ENCODE data around the gene SLC9A7. TPM values are rescaled to one million over a fixed set of nuclear protein-coding genes. Genes with fewer than 3 reads are reported as not detected.
A peak's percentile ranks its signal among the peaks of the same experiment; 100 is the strongest.

SLC9A7 gene
- total RNA-seq: 1 to 10 TPM; 1.4 to 2.2 TPM

GRCh38 chrX:46758956-46759644, at the start of gene SLC9A7:
Gene SLC9A7, minus strand, starts transcription at chrX:46759118. Its CDS starts 89 bp downstream, at chrX:46759029.
- Histone ChIP-seq H3K27ac (no peak within 1 kb of the TSS), H3K9ac (ENCODE audit: low read depth in 2 of 2, low read length in 2 of 2) (peak within 1 kb of the TSS in 1 of 2 donors; percentile 50), H3K9me3 (no peaks in the 10 kb centered on the region), H3K4me1 (no peaks in the 10 kb centered on the region), H3K27me3 (no peaks in the 10 kb centered on the region), H3K4me3 (peak within 1 kb of the TSS; percentile 36), H3K36me3 (no peaks in the 10 kb centered on the region)
- TF ChIP-seq, protein P1, sequence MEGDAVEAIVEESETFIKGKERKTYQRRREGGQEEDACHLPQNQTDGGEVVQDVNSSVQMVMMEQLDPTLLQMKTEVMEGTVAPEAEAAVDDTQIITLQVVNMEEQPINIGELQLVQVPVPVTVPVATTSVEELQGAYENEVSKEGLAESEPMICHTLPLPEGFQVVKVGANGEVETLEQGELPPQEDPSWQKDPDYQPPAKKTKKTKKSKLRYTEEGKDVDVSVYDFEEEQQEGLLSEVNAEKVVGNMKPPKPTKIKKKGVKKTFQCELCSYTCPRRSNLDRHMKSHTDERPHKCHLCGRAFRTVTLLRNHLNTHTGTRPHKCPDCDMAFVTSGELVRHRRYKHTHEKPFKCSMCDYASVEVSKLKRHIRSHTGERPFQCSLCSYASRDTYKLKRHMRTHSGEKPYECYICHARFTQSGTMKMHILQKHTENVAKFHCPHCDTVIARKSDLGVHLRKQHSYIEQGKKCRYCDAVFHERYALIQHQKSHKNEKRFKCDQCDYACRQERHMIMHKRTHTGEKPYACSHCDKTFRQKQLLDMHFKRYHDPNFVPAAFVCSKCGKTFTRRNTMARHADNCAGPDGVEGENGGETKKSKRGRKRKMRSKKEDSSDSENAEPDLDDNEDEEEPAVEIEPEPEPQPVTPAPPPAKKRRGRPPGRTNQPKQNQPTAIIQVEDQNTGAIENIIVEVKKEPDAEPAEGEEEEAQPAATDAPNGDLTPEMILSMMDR (IDR thresholded peaks at IDR 0.05): peak; percentile 54
- peak; percentile 76 for DNase-seq
- intact Hi-C loops (cut with DNase I): loop anchor here (5.0 kb wide), 1 partner anchor 333 kb away; no protein-coding TSS in a partner anchor

DNA sequence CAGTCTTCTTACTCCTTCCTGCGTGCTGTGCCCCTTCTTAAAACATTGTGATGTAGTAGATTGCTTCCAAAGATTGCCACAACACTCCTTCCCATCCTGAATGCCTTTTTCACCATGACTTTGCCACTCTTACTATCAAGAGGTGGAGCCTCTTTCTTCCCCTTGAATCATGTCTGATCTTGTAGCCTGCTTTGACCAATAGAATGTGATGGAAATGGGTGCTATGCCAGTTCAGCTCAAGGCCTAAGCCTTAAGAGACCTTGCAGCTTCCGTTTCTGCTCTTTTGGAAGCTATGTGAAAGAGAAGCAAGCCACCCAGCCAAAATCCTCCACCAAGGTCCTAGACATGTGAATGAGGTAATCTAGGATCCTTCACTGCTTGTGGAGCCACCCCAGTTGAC, 46.4 kb upstream of the SLC9A7 start:
- Histone ChIP-seq H3K9ac (ENCODE audit: low read depth in 2 of 2, low read length in 2 of 2) (no peak overlapping the region), H3K9me3 (no peaks in the 10 kb centered on the region), H3K27ac (no peak overlapping the region), H3K27me3 (no peaks in the 10 kb centered on the region), H3K36me3 (no peaks in the 10 kb centered on the region), H3K4me3 (no peak overlapping the region), H3K4me1 (no peaks in the 10 kb centered on the region)
- TF ChIP-seq, protein P1 (IDR thresholded peaks at IDR 0.05): no peak
- intact Hi-C loops (cut with DNase I): no loop called here
- DNase-seq: no peak

DNA sequence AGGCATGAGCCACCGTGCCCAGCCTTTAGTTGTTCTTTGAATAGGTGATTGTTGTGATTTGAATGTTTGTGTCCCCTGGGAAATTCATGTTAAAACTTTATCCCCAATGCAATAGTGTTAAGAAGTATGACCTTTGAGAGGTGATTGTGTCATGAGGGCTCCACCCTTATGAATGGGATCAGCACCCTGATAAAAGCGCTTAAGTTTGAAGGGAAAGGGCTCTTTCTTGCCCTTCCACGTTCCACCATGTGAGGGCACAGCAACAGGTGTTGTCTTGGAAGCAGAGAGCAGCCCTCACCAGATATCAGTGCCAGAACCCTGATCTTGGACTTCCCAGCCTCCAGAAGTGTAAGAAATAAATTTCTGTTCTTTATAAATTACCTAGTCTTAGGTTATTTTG, 44.2 kb upstream of the SLC9A7 start:
- intact Hi-C loops (cut with DNase I): no loop called here
- Histone ChIP-seq H3K9me3 (no peaks in the 10 kb centered on the region), H3K27ac (no peak overlapping the region), H3K4me3 (no peak overlapping the region), H3K9ac (ENCODE audit: low read depth in 2 of 2, low read length in 2 of 2) (no peak overlapping the region), H3K36me3 (no peaks in the 10 kb centered on the region), H3K4me1 (no peaks in the 10 kb centered on the region), H3K27me3 (no peaks in the 10 kb centered on the region)
- no peak for DNase-seq
- TF ChIP-seq, protein P1 (IDR thresholded peaks at IDR 0.05): no peak

- Histone ChIP-seq H3K36me3 (no peaks in the 10 kb centered on the region), H3K27ac (no peak overlapping the region), H3K9me3 (no peaks in the 10 kb centered on the region), H3K4me1 (no peaks in the 10 kb centered on the region), H3K4me3 (no peak overlapping the region), H3K27me3 (no peaks in the 10 kb centered on the region), H3K9ac (ENCODE audit: low read depth in 2 of 2, low read length in 2 of 2) (no peak overlapping the region)
- DNase-seq: peak; percentile 73
- intact Hi-C loops (cut with DNase I): no loop called here
- TF ChIP-seq, protein P1 (IDR thresholded peaks at IDR 0.05): peak; percentile 77
These were observed 37.8 kb upstream of the SLC9A7 start for GRCh38 chrX:46796574-46797191.

DNA sequence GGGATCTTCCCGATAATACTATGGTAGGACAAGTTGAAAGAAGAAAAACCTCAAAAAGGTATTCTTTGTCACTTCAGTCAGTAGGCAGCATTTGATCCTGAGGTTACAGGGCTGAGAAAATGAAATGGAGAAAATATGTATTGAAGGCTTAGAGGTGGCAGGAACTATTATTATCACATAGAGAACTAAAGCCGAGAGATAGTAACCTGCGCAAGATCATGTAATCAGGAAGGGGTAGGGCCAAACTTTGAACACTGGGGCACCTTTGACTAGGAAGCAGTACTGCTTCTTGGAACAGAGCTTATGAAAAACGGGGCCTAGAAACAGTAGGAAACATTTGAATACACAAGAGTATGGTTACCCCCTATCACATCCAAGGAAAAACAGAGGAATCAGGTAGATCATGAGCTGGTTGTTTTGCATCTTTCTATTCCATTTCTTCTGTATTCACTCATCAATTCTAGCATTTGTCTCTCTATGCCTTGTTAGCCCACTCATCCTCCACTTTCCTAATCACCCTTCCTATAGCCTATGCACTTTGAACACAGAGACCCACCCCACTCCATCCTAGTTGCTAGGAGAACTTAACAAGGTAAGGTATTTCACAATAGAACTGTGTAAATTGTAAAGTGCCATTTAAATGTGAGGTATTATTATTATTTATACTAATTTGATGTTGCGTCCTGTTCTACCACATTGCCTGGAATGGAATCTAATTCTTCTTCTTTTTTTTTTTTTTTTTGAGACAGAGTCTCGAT, 34.6 kb upstream of the SLC9A7 start:
- Histone ChIP-seq H3K27me3 (no peaks in the 10 kb centered on the region), H3K9me3 (no peaks in the 10 kb centered on the region), H3K4me1 (no peaks in the 10 kb centered on the region), H3K27ac (no peak overlapping the region), H3K36me3 (no peaks in the 10 kb centered on the region), H3K9ac (ENCODE audit: low read depth in 2 of 2, low read length in 2 of 2) (no peak overlapping the region), H3K4me3 (no peak overlapping the region)
- intact Hi-C loops (cut with DNase I): no loop called here
- TF ChIP-seq, protein P1 (IDR thresholded peaks at IDR 0.05): no peak
- no peak for DNase-seq
